GM12878 (cell line): ENCODE data around the gene HMOX2. TPM values are rescaled to one million over a fixed set of nuclear protein-coding genes. Genes with fewer than 3 reads are reported as not detected.

Source experiments
- ATAC-seq: fragments of 200-7000 bp; cut with Tn5 transposase; 3 replicates; pipeline ENCODE4 v1.9.1; 2020; ENCODE audit warnings: mild to moderate bottlenecking, moderate library complexity
- BruUV-seq: library from RNA; stranded (reverse); fragments of 400-500 nt; replicated peaks from 2 replicates; lab custom pipeline; 2021; lab: Mats Ljungman, UMichigan
- CTCF ChIA-PET: fragments of 300-600 bp; sonication (Branson Sonifier 250); formaldehyde crosslinking; extraction: SDS; loops from one replicate; lab custom pipeline; 2021; ENCODE audit warnings: inconsistent platforms; lab: Yijun Ruan, JAX
- POLR2A ChIA-PET: fragments of 350-600 bp; formaldehyde crosslinking; extraction: SDS; loops from one replicate; lab custom pipeline; 2021; ENCODE audit warnings: inconsistent platforms; lab: Charles Lee
- RAD21 ChIA-PET: fragments of 300-600 bp; sonication (Branson Sonifier 250); formaldehyde crosslinking; loops from one replicate; lab custom pipeline; 2023; ENCODE audit warnings: antibody characterized with exemption; ENCODE audit not compliant: unreplicated experiment; lab: Charles Lee
- SMC1A ChIA-PET: fragments of 300-600 bp; sonication (Branson Sonifier 250); formaldehyde crosslinking; loops from one replicate; lab custom pipeline; 2023; ENCODE audit not compliant: unreplicated experiment, uncharacterized antibody; lab: Charles Lee
- DNase-seq: peaks from one replicate; pipeline ENCODE4 v3.0.0-alpha.2; 2011; ENCODE audit warnings: low read depth, low spot score
- FAIRE-seq: peaks from 3 replicates; lab custom pipeline; 2011; peaks lifted over from hg19 to GRCh38; lab: Jason Lieb, UNC
- H2AFZ ChIP-seq: 2 replicates; pipeline ENCODE4 v1.6.0; 2011; ENCODE audit warnings: low read depth, low read length, control low read depth; ENCODE audit not compliant: control insufficient read depth
- H3K27ac ChIP-seq: 2 replicates; pipeline ENCODE4 v1.5.1; 2011; ENCODE audit warnings: control low read depth; ENCODE audit not compliant: control insufficient read depth, insufficient read depth
- H3K27me3 ChIP-seq, 2 experiments: replicated peaks in 1 of 2; 2 replicates each; pipeline versions ENCODE4 v1.6.0 to v1.6.1; 2011; ENCODE audit warnings: low read length in 1 of 2; ENCODE audit not compliant: control insufficient read depth in 2 of 2, insufficient read depth in 2 of 2
- H3K36me3 ChIP-seq, 2 experiments: 2 replicates each; pipeline ENCODE4 v1.5.1; 2011; ENCODE audit warnings: low read length in 1 of 2; ENCODE audit not compliant: control insufficient read depth in 2 of 2, insufficient read depth in 2 of 2
- H3K4me1 ChIP-seq: 2 replicates; pipeline ENCODE4 v1.6.1; 2011; ENCODE audit warnings: mild to moderate bottlenecking, low read length, moderate library complexity, mixed read lengths; ENCODE audit not compliant: control insufficient read depth, insufficient read depth
- H3K4me2 ChIP-seq: 2 replicates; pipeline ENCODE4 v1.6.0; 2011; ENCODE audit warnings: control low read depth; ENCODE audit not compliant: control insufficient read depth, insufficient read depth
- H3K4me3 ChIP-seq: fragments of 200-600 bp; sonication (generic); 2 replicates; pipeline ENCODE4 v1.5.1; 2016
- H3K79me2 ChIP-seq: 2 replicates; pipeline ENCODE4 v1.6.0; 2011; ENCODE audit warnings: low read length; ENCODE audit not compliant: control insufficient read depth, insufficient read depth
- H3K9ac ChIP-seq: 2 replicates; pipeline ENCODE4 v1.8.0; 2011; ENCODE audit warnings: low read length, control low read depth, mixed read lengths; ENCODE audit not compliant: control insufficient read depth, insufficient read depth
- H3K9me3 ChIP-seq: replicated peaks from 3 replicates; pipeline ENCODE4 v1.5.1; 2011; ENCODE audit warnings: mild to moderate bottlenecking, low read length; ENCODE audit not compliant: control insufficient read depth, insufficient read depth
- H4K20me1 ChIP-seq: 2 replicates; pipeline ENCODE4 v1.6.0; 2011; ENCODE audit not compliant: control insufficient read depth, insufficient read depth
- CTCF ChIP-seq, 3 experiments: IDR thresholded peaks in 2 of 3; conservative IDR thresholded peaks in 1 of 3; 2 replicates each; pipeline ENCODE4 v1.5.1; 2011; ENCODE audit warnings: low read depth in 3 of 3, low read length in 3 of 3, mild to moderate bottlenecking in 3 of 3, control low read depth in 2 of 3, moderate library complexity in 2 of 3, inconsistent platforms in 1 of 3, mixed read lengths in 1 of 3; ENCODE audit not compliant: control insufficient read depth in 2 of 3, insufficient read depth in 1 of 3; ENCODE audit errors: extremely low read depth in 1 of 3
- IKZF1 ChIP-seq: fragments of 450-650 bp; conservative IDR thresholded peaks from 2 replicates; pipeline ENCODE4 v1.6.1; 2017; ENCODE audit warnings: antibody characterized with exemption, mild to moderate bottlenecking
- WGBS: methylation state at CpG from one replicate; pipeline ENCODE4 v1.1.6; 2016; ENCODE audit warnings: low lambda C conversion rate; ENCODE audit not compliant: insufficient replicate concordance, insufficient coverage; ENCODE audit errors: missing lambda C conversion rate; 5-methylcytosine and 5-hydroxymethylcytosine counted together
- in situ Hi-C: fragments of 300-500 bp; cut with MboI; formaldehyde crosslinking; loops from 9 replicates; pipeline ENCODE4 v1.14.3; 2018; ENCODE audit warnings: mixed read lengths
- intact Hi-C: fragments of 100-400 bp; cut with micrococcal nuclease; formaldehyde crosslinking; loops from one replicate; pipeline ENCODE4 v1.14.2; 2022; ENCODE audit not compliant: unreplicated experiment
- polyA plus RNA-seq, 11 experiments: library from polyadenylated mRNA; depleted of rRNA in 4 of 11; unstranded in 6 of 11; stranded (reverse) in 5 of 11; fragments of >200 nt; fragmentation: Nextera tagmentation in 4 of 11; fragmentation: Illumina TruSeq in 1 of 11; extraction: Ambion mirVana in 4 of 11; extraction: Trizol in 1 of 11; gene quantifications; 1 replicate in 1 of 11; 2 replicates in 10 of 11; pipeline versions ENCODE4 v1.2.1 to v1.2.3, GENCODE V29; 2011 to 2016; ENCODE audit warnings: inconsistent platforms in 2 of 11, missing spikeins in 2 of 11, low read depth in 1 of 11
- total RNA-seq, 4 experiments: library from RNA; depleted of rRNA in 3 of 4; stranded (reverse); fragments of >200 nt in 3 of 4; fragmentation: Illumina TruSeq in 1 of 4; extraction: Trizol in 1 of 4; gene quantifications; 2 replicates each; pipeline versions ENCODE4 v1.2.1 to v1.2.3, GENCODE V29; 2013 to 2021

The HMOX2 gene
- total and polyA plus RNA-seq, 10 of the 15 experiments (the other 5 are each of a cell fraction or from before 2014, with no cell fraction given) = 26.4 to 111 (median 57.8) TPM

GRCh38 chr16:4477966-4478365, 1.8 kb downstream of the HMOX2 start:
- peak overlapping the region; percentile 98 for H3K4me3 ChIP-seq
- DNase-seq = no peak

More at GRCh38 chr16:4477966-4478365, 1.8 kb downstream of the HMOX2 start:
- Histone ChIP-seq H3K9ac (no peak overlapping the region), H3K27ac (no peak overlapping the region), H3K9me3 (no peaks in the 10 kb centered on the region), H2AFZ (no peak overlapping the region), H4K20me1 (no peaks in the 10 kb centered on the region), H3K36me3 (no peaks in the 10 kb centered on the region; a peak in 1 of 4 replicates)
- SMC1A ChIA-PET = interaction anchor here (1.0 to 1.5 kb wide), 2 partner anchors 9 to 29 kb away, joined by 4 to 5 read pairs; no protein-coding TSS in a partner anchor
- POLR2A ChIA-PET = interaction anchor here (0.5 to 1.4 kb wide), 5 partner anchors 20 to 691 kb away, joined by 3 to 6 read pairs (median 3); no protein-coding TSS in a partner anchor
- 75% methylated on average over 2 of the region's 2 CpGs for WGBS
- FAIRE-seq (no peak), ATAC-seq (no peak)
- intact Hi-C loops = loop anchor here (2.0 to 10.0 kb wide), 3 partner anchors 23 to 123 kb away; partner anchors contain the start of genes CORO7 and PAM16
- RAD21 ChIA-PET = interaction anchor here (2.7 kb wide), 1 partner anchor 28 kb away, joined by 14 read pairs; no protein-coding TSS in a partner anchor
- no peak for TF ChIP-seq IKZF1
- TF ChIP-seq CTCF (IDR thresholded peaks at IDR 0.05 in 2 of 3, conservative IDR thresholded peaks at IDR 0.05 in 1 of 3; ENCODE audit: control insufficient read depth in 2 of 3, extremely low read depth in 1 of 3, insufficient read depth in 1 of 3, low read depth in 3 of 3, low read length in 3 of 3) = peak in 1 of 3 experiments; percentile 16; a peak in 1 of 6 replicates
- TF ChIP-seq, all 136 proteins: peak for 1
- Histone ChIP-seq H3K27me3 (no peaks in the 10 kb centered on the region), H3K4me1 (peaks cover 4% of the 10 kb centered on the region; the same call in 1 of the 2 replicates), H3K79me2 (peaks cover 36% of the 10 kb centered on the region), H3K4me2 (peak overlapping the region; percentile 46; the same call in 1 of the 2 replicates)
- in situ Hi-C loops = no loop called here
- CTCF ChIA-PET = interaction anchor here (0.8 to 1.8 kb wide), 2 partner anchors 28 to 70 kb away, joined by 3 to 7 read pairs; no protein-coding TSS in a partner anchor
- BruUV-seq = TSS peak; percentile 51
